Kidney epithelial cell (primary cell): Measurements from ENCODE around the gene RAPSN. TPM values are rescaled to one million over a fixed set of nuclear protein-coding genes. Genes with fewer than 3 reads are reported as not detected.

ENCODE experiments used
- DNase-seq: peaks from one replicate; pipeline ENCODE4 v3.0.0-alpha.2; 2010; ENCODE audit warnings: low read depth
- H3K27me3 ChIP-seq: 2 replicates; pipeline ENCODE4 v1.6.0; 2011; ENCODE audit warnings: low read length; ENCODE audit not compliant: control insufficient read depth, insufficient read depth
- H3K36me3 ChIP-seq: 2 replicates; pipeline ENCODE4 v1.5.1; 2011; ENCODE audit warnings: low read length; ENCODE audit not compliant: control insufficient read depth, insufficient read depth
- H3K4me3 ChIP-seq: 2 replicates; pipeline ENCODE4 v1.5.1; 2011; ENCODE audit warnings: low read depth, mild to moderate bottlenecking, control low read depth, low read length
- CTCF ChIP-seq: IDR thresholded peaks from 2 replicates; pipeline ENCODE4 v1.5.1; 2011; ENCODE audit warnings: mild to moderate bottlenecking, moderate library complexity, low read length, control low read depth, inconsistent platforms; ENCODE audit not compliant: insufficient read depth, poor library complexity, severe bottlenecking
- total RNA-seq: library from RNA; depleted of rRNA; stranded (reverse); fragments of >200 nt; gene quantifications from 2 replicates; pipeline ENCODE4 v1.2.3, GENCODE V29; 2015

Gene RAPSN
- total RNA-seq = 0.14 and 0.21 TPM in 2 replicates

DNA sequence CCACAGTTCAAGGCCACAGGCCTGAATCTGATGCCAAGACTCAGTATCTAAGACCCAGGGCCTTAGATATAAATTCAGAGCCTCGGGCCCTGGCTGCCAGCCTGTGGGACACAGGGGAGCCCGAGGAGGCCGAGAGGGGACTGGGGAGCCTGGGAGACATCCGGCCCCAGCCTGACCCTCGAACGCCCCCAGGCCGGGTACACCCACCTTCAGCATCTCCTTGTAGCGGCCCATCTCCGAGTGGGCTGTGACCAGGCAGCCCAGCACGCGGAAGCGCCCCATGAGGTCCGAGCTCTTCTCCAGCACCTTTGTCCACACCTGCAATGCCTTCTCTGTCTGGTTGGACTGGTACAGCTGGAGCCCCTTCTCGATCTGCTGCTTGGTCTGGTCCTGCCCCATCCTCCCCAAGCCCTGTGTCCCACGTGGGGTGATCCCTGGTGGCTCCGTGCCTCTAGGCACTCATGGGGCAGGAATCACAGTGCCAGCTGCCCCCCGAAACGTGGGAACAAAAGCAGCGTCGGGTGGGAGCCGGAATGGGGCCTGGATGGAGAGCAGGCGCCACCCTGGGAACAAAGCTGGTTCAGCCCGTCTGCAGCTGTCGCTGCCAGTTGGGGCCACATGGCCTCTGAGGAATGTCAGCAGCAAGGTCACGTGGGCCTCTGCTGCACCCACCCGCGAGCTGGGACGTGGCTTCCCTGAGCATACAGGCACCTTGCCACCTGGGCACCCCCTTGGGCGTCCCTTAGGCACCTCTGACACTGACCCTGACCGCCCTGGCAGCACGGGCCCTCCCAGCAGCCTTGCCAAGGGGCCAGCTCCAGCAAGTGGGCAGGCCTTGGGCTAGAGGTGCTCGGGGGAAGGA, at the start of gene RAPSN:
TSS of gene RAPSN (minus strand) at position 571 of the 862 bp plus-strand sequence. CDS start at position 399, 172 bp downstream.
- TF ChIP-seq CTCF = no peak
- Histone ChIP-seq H3K4me3 (no peak within 1 kb of the TSS), H3K27me3 (no peaks in the 10 kb centered on the region), H3K36me3 (no peaks in the 10 kb centered on the region)
- no peak for DNase-seq

DNA sequence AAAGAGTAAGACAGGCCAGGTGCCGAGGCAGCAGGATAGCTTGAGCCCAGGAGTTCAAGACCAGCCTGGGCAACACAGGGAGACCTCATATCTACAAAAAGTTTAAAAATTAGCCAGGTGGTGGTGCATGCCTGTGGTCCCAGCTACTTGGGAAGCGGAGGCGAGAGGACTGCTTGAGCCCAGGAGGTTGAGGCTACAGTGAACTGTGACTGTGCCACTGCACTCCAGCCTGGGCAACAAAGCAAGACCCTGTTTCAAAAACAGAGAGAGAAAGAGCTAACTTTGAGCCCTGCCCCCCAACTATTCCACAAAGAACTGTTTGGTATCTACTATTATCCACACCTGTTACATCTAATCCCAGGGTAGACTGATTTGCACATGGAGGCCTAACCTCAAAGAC, 49.2 kb upstream of the RAPSN start:
- Histone ChIP-seq H3K27me3 (no peaks in the 10 kb centered on the region), H3K36me3 (peaks cover 2% of the 10 kb centered on the region), H3K4me3 (no peak overlapping the region)
- DNase-seq = no peak
- TF ChIP-seq CTCF = no peak

DNA sequence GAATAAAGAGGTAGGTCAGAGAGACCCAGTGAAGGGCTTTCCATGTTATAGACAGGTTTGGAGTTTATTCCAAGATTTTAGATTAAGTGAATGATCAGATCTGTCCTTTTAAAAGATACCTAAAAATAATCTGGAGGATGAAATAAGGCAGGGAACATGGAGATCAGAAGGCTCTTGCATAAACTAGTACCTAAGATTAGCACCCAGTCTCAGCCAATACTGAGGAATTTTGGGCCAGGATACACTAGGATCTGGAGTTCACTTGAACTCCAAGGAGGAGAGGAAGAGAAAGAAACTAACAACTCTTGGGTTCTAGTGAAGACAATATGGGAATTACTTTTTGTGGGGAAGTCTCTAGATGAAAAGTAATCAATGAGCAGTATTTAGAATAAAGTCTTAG, 47.9 kb upstream of the RAPSN start:
- no peak for DNase-seq
- no peaks in the 10 kb centered on the region for H3K27me3 ChIP-seq
- H3K36me3 ChIP-seq = peaks cover 2% of the 10 kb centered on the region
- H3K4me3 ChIP-seq = no peak overlapping the region
- TF ChIP-seq CTCF = no peak

GRCh38 chr11:47495856-47496217, 46.9 kb upstream of the RAPSN start:
- Histone ChIP-seq H3K27me3 (no peaks in the 10 kb centered on the region), H3K4me3 (no peak overlapping the region), H3K36me3 (peaks cover 2% of the 10 kb centered on the region)
- no peak for TF ChIP-seq CTCF
- no peak for DNase-seq

DNA sequence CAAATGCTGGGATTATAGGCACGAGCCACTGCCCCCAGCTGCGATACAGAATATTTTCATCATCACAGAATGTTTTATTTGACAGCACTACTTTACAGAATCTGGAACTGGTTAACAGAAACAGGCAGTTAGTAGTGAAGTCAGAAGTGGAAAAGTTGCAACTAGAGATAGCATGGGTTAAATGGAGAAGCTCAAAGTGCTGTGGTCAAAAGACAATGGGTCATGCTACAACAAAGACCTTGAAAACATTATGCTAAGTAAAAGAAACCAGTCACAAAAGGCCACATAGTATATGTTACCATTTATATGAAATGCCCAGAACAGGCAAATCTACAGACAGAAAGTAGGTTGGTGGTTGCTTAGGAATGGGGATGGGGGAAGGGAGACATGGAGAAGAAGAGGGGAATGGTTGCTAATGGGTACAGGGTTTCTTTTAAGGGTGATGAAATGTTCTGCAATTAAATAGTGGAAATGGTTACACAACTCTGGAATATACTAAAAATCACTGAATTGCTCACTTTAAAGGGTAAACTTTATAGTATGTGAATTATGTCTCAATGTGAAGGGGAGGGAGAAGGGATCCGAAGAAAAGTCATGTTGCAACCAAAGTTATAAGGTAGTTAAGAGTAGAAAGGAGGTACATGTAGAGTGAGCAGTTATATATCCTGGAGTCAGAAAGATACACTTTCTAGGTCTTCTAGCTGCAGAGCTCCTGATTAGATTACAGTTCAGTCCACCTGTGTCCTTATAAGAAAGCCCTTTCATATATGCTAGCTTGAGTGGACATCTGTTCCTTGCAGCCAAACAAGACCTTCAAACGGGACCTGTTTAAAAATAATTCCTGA, 46.3 kb upstream of the RAPSN start:
- Histone ChIP-seq H3K27me3 (no peaks in the 10 kb centered on the region), H3K36me3 (peaks cover 2% of the 10 kb centered on the region), H3K4me3 (no peak overlapping the region)
- TF ChIP-seq CTCF = no peak
- no peak for DNase-seq

- Histone ChIP-seq H3K4me3 (no peak overlapping the region), H3K27me3 (no peaks in the 10 kb centered on the region), H3K36me3 (peaks cover 2% of the 10 kb centered on the region)
- DNase-seq = no peak
- no peak for TF ChIP-seq CTCF
Measured at GRCh38 chr11:47489395-47489755, 40.4 kb upstream of the RAPSN start.
